AG10803 (cell line): ENCODE data around the gene OR12D1.

Experiments
- DNase-seq: peaks from one replicate; pipeline ENCODE4 v3.0.0; 2010; ENCODE audit warnings: low read depth
- H3K4me3 ChIP-seq: 2 replicates; pipeline ENCODE4 v1.5.1; 2011; ENCODE audit warnings: mild to moderate bottlenecking, low read length, control low read depth
- CTCF ChIP-seq: conservative IDR thresholded peaks from 2 replicates; pipeline ENCODE4 v1.5.1; 2011; ENCODE audit warnings: mild to moderate bottlenecking, low read length, control low read depth, inconsistent platforms

OR12D1 gene

GRCh38 chr6:29414588-29414987, at the start of gene OR12D1:
OR12D1 (plus strand) TSS chr6:29414928.
- TF ChIP-seq CTCF = no peak
- H3K4me3 ChIP-seq = no peak within 1 kb of the TSS
- no peak for DNase-seq

- no peak within 1 kb of the TSS for H3K4me3 ChIP-seq
- TF ChIP-seq CTCF = no peak
- no peak for DNase-seq
These were observed 46.0 kb upstream of the OR12D1 start, which contains the start of gene OR5V1 for GRCh38 chr6:29368765-29369164. OR5V1 (minus strand) TSS chr6:29368865; CDS start chr6:29356195, 12,670 bp downstream.

DNA sequence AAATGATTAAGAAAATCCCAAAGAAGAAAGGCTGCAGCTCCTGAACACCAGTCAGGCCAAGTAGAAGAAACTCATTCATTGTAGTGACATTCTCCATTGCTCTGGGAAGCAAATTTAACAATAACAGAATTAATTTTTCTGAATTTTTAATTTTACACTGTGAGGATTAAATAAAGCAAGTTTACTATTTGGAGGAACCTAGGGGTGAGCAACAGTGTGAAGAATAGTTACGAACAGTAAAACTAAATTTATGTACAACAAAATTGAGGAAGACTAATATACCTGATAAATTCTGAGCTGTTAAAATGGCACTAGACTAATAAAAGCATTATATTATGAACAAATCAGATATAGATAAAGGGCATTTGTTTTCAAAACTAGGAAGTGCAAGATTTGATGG, 39.5 kb upstream of the OR12D1 start, which contains the start of gene OR12D3:
OR12D3 (minus strand) TSS at position 101 of the 400 bp plus-strand sequence; CDS start at position 97, 4 bp downstream.
- TF ChIP-seq CTCF = no peak
- no peak for DNase-seq
- no peak within 1 kb of the TSS for H3K4me3 ChIP-seq

DNA sequence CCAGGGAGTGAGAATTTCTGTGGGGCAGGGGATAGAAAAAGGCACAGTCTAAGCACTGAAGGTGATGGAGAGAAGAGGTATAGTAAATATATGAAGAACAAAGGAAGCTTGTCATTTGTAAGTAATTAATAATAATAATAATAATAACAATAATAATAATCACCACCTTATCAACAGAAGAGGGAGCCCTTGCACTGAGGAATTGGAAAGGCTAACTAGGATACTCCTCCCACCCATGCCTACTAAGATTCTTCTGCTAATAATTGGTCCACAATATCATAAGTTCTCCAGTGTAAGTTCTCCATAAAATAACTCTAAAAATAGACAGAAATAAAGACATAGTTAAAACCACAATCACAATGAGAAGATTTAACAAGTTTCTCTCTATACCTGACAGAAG, 38.7 kb upstream of the OR12D1 start:
- no peak for TF ChIP-seq CTCF
- no peak for DNase-seq
- H3K4me3 ChIP-seq = no peak overlapping the region

DNA sequence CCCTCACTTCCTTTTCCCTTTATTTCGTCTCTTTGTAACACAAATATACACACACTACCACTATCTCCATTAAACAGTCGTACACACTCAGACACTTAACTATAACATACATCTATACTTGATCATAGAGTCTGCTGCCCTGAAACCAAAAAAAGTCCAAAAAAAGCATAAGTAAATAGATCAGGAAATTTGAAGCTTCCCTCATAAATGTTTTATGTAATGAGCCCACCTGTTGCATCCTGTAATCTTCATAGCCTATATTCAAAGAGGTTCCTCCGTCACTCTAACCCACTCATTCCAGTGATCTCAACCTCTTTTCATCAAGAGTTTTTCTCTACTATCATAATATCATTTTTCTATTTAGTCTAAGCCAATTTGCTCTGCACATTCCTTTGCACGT, 26.2 kb upstream of the OR12D1 start:
- H3K4me3 ChIP-seq = no peak overlapping the region
- no peak for DNase-seq
- TF ChIP-seq CTCF = no peak

GRCh38 chr6:29395331-29395730, 19.4 kb upstream of the OR12D1 start, which contains the start of gene OR12D2:
OR12D2 (plus strand) TSS chr6:29395631; CDS start chr6:29396700, 1,069 bp downstream.
- DNase-seq = no peak
- no peak for TF ChIP-seq CTCF
- H3K4me3 ChIP-seq = no peak within 1 kb of the TSS

- no peak for DNase-seq
- TF ChIP-seq CTCF = no peak
- H3K4me3 ChIP-seq = no peak overlapping the region
These were observed 15.2 kb upstream of the OR12D1 start for GRCh38 chr6:29399525-29399924.
